Inferior parietal cortex (tissue), 1 donor: ENCODE measurements around the gene SAFB2.

ENCODE experiments used
- DNase-seq: peaks from one replicate; pipeline ENCODE4 v3.0.0-alpha.2; 2016; ENCODE audit errors: extremely low spot score

Gene SAFB2

GRCh38 chr19:5579697-5580096, 42.9 kb downstream of the SAFB2 start:
- DNase-seq: no peak

GRCh38 chr19:5579286-5579685, 43.3 kb downstream of the SAFB2 start:
- no peak for DNase-seq

GRCh38 chr19:5578097-5578846, 44.3 kb downstream of the SAFB2 start:
- peak; percentile 68 for DNase-seq

- DNase-seq: no peak
Observed at GRCh38 chr19:5575590-5575989, 47.0 kb downstream of the SAFB2 start.

GRCh38 chr19:5572556-5573286, 49.9 kb downstream of the SAFB2 start:
- DNase-seq: no peak

- no peak for DNase-seq
Observed at GRCh38 chr19:5571777-5572176, 50.8 kb downstream of the SAFB2 start.

- DNase-seq: no peak
Observed at GRCh38 chr19:5567970-5568407, 54.6 kb downstream of the SAFB2 start.

GRCh38 chr19:5567360-5567969, 55.1 kb downstream of the SAFB2 start, which contains the start of gene TINCR:
TINCR (minus strand) TSS chr19:5567953.
- DNase-seq: no peak

GRCh38 chr19:5564930-5565329, 57.6 kb downstream of the SAFB2 start:
- no peak for DNase-seq

- DNase-seq: no peak
Observed at GRCh38 chr19:5563935-5564612, 58.5 kb downstream of the SAFB2 start.

GRCh38 chr19:5563008-5563431, 59.6 kb downstream of the SAFB2 start:
- DNase-seq: no peak

GRCh38 chr19:5562280-5562679, 60.3 kb downstream of the SAFB2 start:
- DNase-seq: no peak

GRCh38 chr19:5561559-5561958, 61.0 kb downstream of the SAFB2 start:
- no peak for DNase-seq

GRCh38 chr19:5560156-5560555, 62.4 kb downstream of the SAFB2 start:
- DNase-seq: no peak

GRCh38 chr19:5559804-5560133, 62.8 kb downstream of the SAFB2 start:
- DNase-seq: no peak

- DNase-seq: no peak
Observed at GRCh38 chr19:5558101-5558621, 64.4 kb downstream of the SAFB2 start.

- no peak for DNase-seq
Observed at GRCh38 chr19:5557691-5558090, 64.9 kb downstream of the SAFB2 start.

- no peak for DNase-seq
Observed at GRCh38 chr19:5554828-5555227, 67.7 kb downstream of the SAFB2 start.

- no peak for DNase-seq
Observed at GRCh38 chr19:5553892-5554291, 68.7 kb downstream of the SAFB2 start.

- no peak for DNase-seq
Observed at GRCh38 chr19:5547881-5548280, 74.7 kb downstream of the SAFB2 start.

GRCh38 chr19:5545984-5546383, 76.6 kb downstream of the SAFB2 start:
- no peak for DNase-seq

GRCh38 chr19:5545051-5545450, 77.5 kb downstream of the SAFB2 start:
- DNase-seq: no peak
